B cell (primary cell): Measurements from ENCODE around the gene LYST. TPM values are rescaled to one million over a fixed set of nuclear protein-coding genes. Genes with fewer than 3 reads are reported as not detected.

Experiments
- ATAC-seq: fragments of 200-7000 bp; cut with Tn5 transposase; one replicate; pipeline ENCODE4 v1.10.0; 2021; ENCODE audit warnings: low read depth, mild to moderate bottlenecking, moderate number of reproducible peaks, moderate library complexity
- CTCF ChIA-PET: fragments of 350-600 bp; sonication (Branson Sonifier 250); formaldehyde crosslinking; loops from one replicate; lab custom pipeline; 2021; ENCODE audit warnings: antibody characterized with exemption, inconsistent platforms; lab: Charles Lee
- POLR2A ChIA-PET: fragments of 350-600 bp; sonication (Branson Sonifier 250); formaldehyde crosslinking; loops from one replicate; lab custom pipeline; 2021; ENCODE audit warnings: antibody characterized with exemption; lab: Charles Lee
- DNase-seq: peaks from one replicate; pipeline ENCODE4 v3.0.0; 2013
- H2AFZ ChIP-seq: 2 replicates; pipeline ENCODE4 v1.6.1; 2012; ENCODE audit warnings: mild to moderate bottlenecking, low read depth, low read length; ENCODE audit not compliant: insufficient read depth, poor library complexity, severe bottlenecking
- H3K27ac ChIP-seq, 2 donors: 1 replicate in 1 of 2; 2 replicates in 1 of 2; pipeline ENCODE4 v1.5.1; 2012 to 2013; ENCODE audit warnings: low read length in 2 of 2, mild to moderate bottlenecking in 2 of 2, moderate library complexity in 1 of 2
- H3K27me3 ChIP-seq, 4 experiments: fragments of 200-600 bp in 1 of 4; sonication (generic) in 1 of 4; replicated peaks in 1 of 4; 1 replicate in 2 of 4; 2 replicates in 2 of 4; pipeline versions ENCODE4 v1.6.1 to v1.7.0; 2013 to 2016; ENCODE audit warnings: low read length in 3 of 4, mild to moderate bottlenecking in 2 of 4, mixed read lengths in 1 of 4, moderate library complexity in 1 of 4; ENCODE audit not compliant: insufficient read depth in 4 of 4, control insufficient read depth in 3 of 4; ENCODE audit errors: control extremely low read depth in 1 of 4
- H3K36me3 ChIP-seq, 2 experiments: replicated peaks in 1 of 2; 1 replicate in 1 of 2; 2 replicates in 1 of 2; pipeline versions ENCODE4 v1.6.1 to v1.7.1; 2013; ENCODE audit warnings: low read length in 1 of 2; ENCODE audit not compliant: insufficient read depth in 2 of 2, control insufficient read depth in 1 of 2; ENCODE audit errors: control extremely low read depth in 1 of 2, extremely low read depth in 1 of 2
- H3K4me1 ChIP-seq, 2 donors: fragments of 200-600 bp in 1 of 2; sonication (generic) in 1 of 2; 1 replicate in 1 of 2; 2 replicates in 1 of 2; pipeline versions ENCODE4 v1.5.1 to v1.6.1; 2013 to 2017; ENCODE audit warnings: low read length in 2 of 2; ENCODE audit not compliant: control insufficient read depth in 2 of 2, insufficient read depth in 2 of 2
- H3K4me2 ChIP-seq: replicated peaks from 2 replicates; pipeline ENCODE3; 2012; ENCODE audit warnings: mild to moderate bottlenecking, low read depth, low read length; ENCODE audit not compliant: poor library complexity, severe bottlenecking
- H3K4me3 ChIP-seq, 5 experiments: fragments of 200-600 bp in 1 of 5; sonication (generic) in 1 of 5; 1 replicate in 3 of 5; 2 replicates in 2 of 5; pipeline versions ENCODE4 v1.5.1 to v1.7.0; 2011 to 2016; ENCODE audit warnings: low read length in 4 of 5, mild to moderate bottlenecking in 4 of 5, low read depth in 2 of 5, control low read depth in 1 of 5, moderate library complexity in 1 of 5; ENCODE audit not compliant: insufficient read depth in 1 of 5; ENCODE audit errors: control extremely low read depth in 1 of 5, extremely low read depth in 1 of 5
- H3K79me2 ChIP-seq: fragments of 200-600 bp; sonication (generic); one replicate; pipeline ENCODE4 v1.6.0; 2016; ENCODE audit warnings: low read length; ENCODE audit not compliant: control insufficient read depth, insufficient read depth
- H3K9ac ChIP-seq: fragments of 200-600 bp; sonication (generic); 2 replicates; pipeline ENCODE4 v1.6.1; 2017; ENCODE audit warnings: mild to moderate bottlenecking, low read length, moderate library complexity
- H3K9me3 ChIP-seq, 3 donors: one replicate each; pipeline versions ENCODE4 v1.6.1 to v1.7.1; 2013; ENCODE audit warnings: low read length in 2 of 3; ENCODE audit not compliant: control insufficient read depth in 2 of 3, insufficient read depth in 1 of 3; ENCODE audit errors: control extremely low read depth in 1 of 3
- H4K20me1 ChIP-seq: 2 replicates; pipeline ENCODE4 v1.6.0; 2012; ENCODE audit warnings: mild to moderate bottlenecking, low read length; ENCODE audit not compliant: insufficient read depth, control insufficient read depth, poor library complexity, severe bottlenecking
- H3K27ac Mint-ChIP-seq: one replicate; pipeline ENCODE4 v1.8.0; 2021; ENCODE audit warnings: mixed read lengths
- H3K27me3 Mint-ChIP-seq: one replicate; pipeline ENCODE4 v1.8.0; 2021; ENCODE audit warnings: mixed read lengths
- H3K4me1 Mint-ChIP-seq: one replicate; pipeline ENCODE4 v1.8.0; 2021; ENCODE audit warnings: mixed read lengths
- H3K4me3 Mint-ChIP-seq: one replicate; pipeline ENCODE4 v1.8.0; 2021; ENCODE audit warnings: mixed read lengths
- H3K9me3 Mint-ChIP-seq: one replicate; pipeline ENCODE4 v1.8.0; 2022; ENCODE audit warnings: mixed read lengths; ENCODE audit not compliant: insufficient read depth
- EZH2 ChIP-seq: IDR thresholded peaks from 2 replicates; pipeline ENCODE4 v1.6.1; 2012; ENCODE audit warnings: borderline replicate concordance, low read depth, mild to moderate bottlenecking, moderate library complexity, low read length; ENCODE audit not compliant: insufficient read depth, poor library complexity, severe bottlenecking
- WGBS: methylation state at CpG from one replicate; pipeline ENCODE4 v1.1.5; 2013; ENCODE audit warnings: missing lambda C conversion rate; ENCODE audit not compliant: insufficient coverage; 5-methylcytosine and 5-hydroxymethylcytosine counted together
- intact Hi-C: fragments of 100-400 bp; cut with micrococcal nuclease; formaldehyde crosslinking; loops from one replicate; pipeline ENCODE4 v1.10.0; 2022
- polyA plus RNA-seq: library from polyadenylated mRNA; depleted of rRNA; stranded (reverse); fragments of >200 nt; gene quantifications from 2 replicates; pipeline ENCODE4 v1.2.3, GENCODE V29; 2012
- total RNA-seq, 2 donors: library from RNA; stranded (reverse); fragments of 120-200 nt in 1 of 2; gene quantifications; 1 replicate in 1 of 2; 2 replicates in 1 of 2; pipeline versions ENCODE4 v1.2.3 to v1.2.4, GENCODE V29; 2013 to 2022
- TF ChIP-seq, protein P1 (sequence below): fragments of 200-600 bp; IDR thresholded peaks from one replicate; pipeline ENCODE4 v1.8.0; 2022; ENCODE audit warnings: antibody characterized with exemption, mild to moderate bottlenecking

The LYST gene
- total and polyA plus RNA-seq, 2 donors (not counting 1 experiment from before 2014, with no cell fraction given) = 50.4 to 120 TPM

DNA sequence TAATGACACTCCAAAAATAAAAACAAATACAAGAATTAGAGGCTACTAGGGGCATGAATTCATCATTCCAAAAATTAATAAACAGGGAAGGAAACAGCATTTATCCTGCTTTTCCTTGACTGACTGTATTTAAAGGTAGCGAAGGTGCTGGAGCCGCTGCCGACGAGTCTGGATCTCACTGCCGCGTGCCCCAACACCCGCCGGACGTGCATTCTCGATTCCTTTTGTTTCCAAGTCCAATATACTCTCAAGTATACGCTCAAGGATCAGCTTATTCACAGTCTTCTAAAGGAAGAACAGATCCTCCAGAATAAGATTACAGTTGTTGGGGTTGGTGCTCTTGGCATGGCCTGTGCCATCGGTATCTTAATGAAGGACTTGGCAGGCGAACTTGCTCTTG, 129.0 kb downstream of the LYST start:
- no peak overlapping the region for H3K27ac Mint-ChIP-seq
- Histone ChIP-seq H2AFZ (no peak overlapping the region), H3K36me3 (peaks cover 6 to 55% of the 10 kb centered on the region in 2 experiments), H3K4me2 (no peak overlapping the region), H3K4me3 (no peak overlapping the region), H3K27me3 (no peaks in the 10 kb centered on the region), H3K27ac (no peak overlapping the region), H4K20me1 (no peaks in the 10 kb centered on the region), H3K79me2 (no peaks in the 10 kb centered on the region), H3K9ac (no peak overlapping the region), H3K9me3 (no peaks in the 10 kb centered on the region), H3K4me1 (no peaks in the 10 kb centered on the region)
- H3K9me3 Mint-ChIP-seq = no peaks in the 10 kb centered on the region
- H3K4me3 Mint-ChIP-seq = no peak overlapping the region
- intact Hi-C loops = no loop called here
- no peak for ATAC-seq
- no peak for DNase-seq
- H3K4me1 Mint-ChIP-seq = no peaks in the 10 kb centered on the region
- POLR2A ChIA-PET = no interaction called here
- TF ChIP-seq, protein P1, sequence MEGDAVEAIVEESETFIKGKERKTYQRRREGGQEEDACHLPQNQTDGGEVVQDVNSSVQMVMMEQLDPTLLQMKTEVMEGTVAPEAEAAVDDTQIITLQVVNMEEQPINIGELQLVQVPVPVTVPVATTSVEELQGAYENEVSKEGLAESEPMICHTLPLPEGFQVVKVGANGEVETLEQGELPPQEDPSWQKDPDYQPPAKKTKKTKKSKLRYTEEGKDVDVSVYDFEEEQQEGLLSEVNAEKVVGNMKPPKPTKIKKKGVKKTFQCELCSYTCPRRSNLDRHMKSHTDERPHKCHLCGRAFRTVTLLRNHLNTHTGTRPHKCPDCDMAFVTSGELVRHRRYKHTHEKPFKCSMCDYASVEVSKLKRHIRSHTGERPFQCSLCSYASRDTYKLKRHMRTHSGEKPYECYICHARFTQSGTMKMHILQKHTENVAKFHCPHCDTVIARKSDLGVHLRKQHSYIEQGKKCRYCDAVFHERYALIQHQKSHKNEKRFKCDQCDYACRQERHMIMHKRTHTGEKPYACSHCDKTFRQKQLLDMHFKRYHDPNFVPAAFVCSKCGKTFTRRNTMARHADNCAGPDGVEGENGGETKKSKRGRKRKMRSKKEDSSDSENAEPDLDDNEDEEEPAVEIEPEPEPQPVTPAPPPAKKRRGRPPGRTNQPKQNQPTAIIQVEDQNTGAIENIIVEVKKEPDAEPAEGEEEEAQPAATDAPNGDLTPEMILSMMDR = no peak
- no peak for TF ChIP-seq EZH2
- 100% methylated on average over 6 of the region's 13 CpGs for WGBS
- CTCF ChIA-PET = interaction anchor here (1.4 kb wide), 1 partner anchor 234 kb away, joined by 3 read pairs; no protein-coding TSS in a partner anchor
- H3K27me3 Mint-ChIP-seq = no peaks in the 10 kb centered on the region

DNA sequence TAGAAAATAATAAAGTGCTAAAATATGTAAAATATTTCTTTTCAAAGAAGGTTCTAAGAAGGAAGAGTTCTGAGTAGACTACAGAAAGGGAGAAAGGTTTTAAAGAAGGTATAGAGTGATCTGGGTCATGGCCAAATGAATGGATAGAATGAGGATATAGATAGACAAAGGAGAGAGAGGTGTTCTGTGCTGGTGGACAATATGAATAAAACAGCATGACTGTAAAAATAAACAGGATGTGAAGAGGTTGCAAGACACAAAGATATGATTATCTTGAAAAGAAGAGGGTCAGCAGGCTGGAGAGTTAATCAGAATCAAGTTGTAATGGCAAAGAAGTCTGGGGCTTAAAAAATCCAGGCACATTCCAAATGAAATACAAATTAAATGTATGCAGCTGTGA, 130.4 kb downstream of the LYST start:
- Histone ChIP-seq H4K20me1 (no peaks in the 10 kb centered on the region), H3K27me3 (no peaks in the 10 kb centered on the region), H3K79me2 (no peaks in the 10 kb centered on the region), H3K4me2 (no peak overlapping the region), H3K4me3 (no peak overlapping the region), H3K36me3 (peaks cover 3 to 48% of the 10 kb centered on the region in 2 experiments), H3K9ac (no peak overlapping the region), H2AFZ (no peak overlapping the region), H3K27ac (no peak overlapping the region), H3K9me3 (no peaks in the 10 kb centered on the region), H3K4me1 (no peaks in the 10 kb centered on the region)
- no peak for TF ChIP-seq EZH2
- TF ChIP-seq, protein P1 = no peak
- no peak for DNase-seq
- H3K4me3 Mint-ChIP-seq = no peak overlapping the region
- CTCF ChIA-PET = no interaction called here
- intact Hi-C loops = no loop called here
- H3K4me1 Mint-ChIP-seq = no peaks in the 10 kb centered on the region
- no peaks in the 10 kb centered on the region for H3K9me3 Mint-ChIP-seq
- no peak overlapping the region for H3K27ac Mint-ChIP-seq
- no peaks in the 10 kb centered on the region for H3K27me3 Mint-ChIP-seq
- ATAC-seq = no peak
- POLR2A ChIA-PET = no interaction called here
